K562 (cell line): ENCODE measurements around the gene DHPS. TPM values are rescaled to one million over a fixed set of nuclear protein-coding genes. Genes with fewer than 3 reads are reported as not detected.
A peak's percentile ranks its signal among the peaks of the same experiment; 100 is the strongest.

Experiments
- CHD2 ChIP-seq: IDR thresholded peaks from 2 replicates; pipeline ENCODE4 v1.6.1; 2011; ENCODE audit warnings: low read depth, low read length
- CTCFL ChIP-seq: IDR thresholded peaks from 2 replicates; pipeline ENCODE4 v1.6.1; 2011; ENCODE audit warnings: borderline replicate concordance, low read depth, mild to moderate bottlenecking, moderate library complexity, low read length; ENCODE audit not compliant: insufficient read depth, poor library complexity, severe bottlenecking
- NFYB ChIP-seq: IDR thresholded peaks from 2 replicates; pipeline ENCODE4 v1.6.1; 2011; ENCODE audit warnings: mild to moderate bottlenecking, moderate library complexity; ENCODE audit not compliant: insufficient read length; ENCODE audit errors: extremely low read depth
- PBX2 ChIP-seq, 2 experiments: IDR thresholded peaks in 1 of 2; conservative IDR thresholded peaks in 1 of 2; 2 replicates each; pipeline ENCODE4 v1.6.1; 2016; ENCODE audit warnings: low read depth in 2 of 2, mild to moderate bottlenecking in 1 of 2, missing compliant biosample characterization in 1 of 2, missing genetic modification characterization in 1 of 2, moderate library complexity in 1 of 2
- PKNOX1 ChIP-seq: fragments of 450-650 bp; IDR thresholded peaks from 2 replicates; pipeline ENCODE4 v1.6.1; 2016
- PRDM10 ChIP-seq: fragments of 450-650 bp; IDR thresholded peaks from 2 replicates; pipeline ENCODE4 v1.6.1; 2018; ENCODE audit not compliant: partially characterized antibody
- ZNF384 ChIP-seq: IDR thresholded peaks from 2 replicates; pipeline ENCODE4 v1.6.1; 2012; ENCODE audit warnings: low read depth, low read length, improper control_type of control experiment
- polyA plus RNA-seq, 8 experiments: library from polyadenylated mRNA; depleted of rRNA in 4 of 8; stranded (reverse) in 5 of 8; unstranded in 3 of 8; fragments of >200 nt; fragmentation: Nextera tagmentation in 2 of 8; fragmentation: Illumina TruSeq in 1 of 8; extraction: Ambion mirVana in 2 of 8; extraction: Trizol in 1 of 8; gene quantifications; 2 replicates each; pipeline versions ENCODE4 v1.2.1 to v1.2.3, GENCODE V29; 2011 to 2014; ENCODE audit warnings: inconsistent platforms in 1 of 8, missing spikeins in 1 of 8
- total RNA-seq, 7 experiments: library from RNA; depleted of rRNA in 6 of 7; stranded (reverse); fragments of >200 nt in 6 of 7; fragmentation: Illumina TruSeq in 2 of 7; extraction: Trizol in 2 of 7; gene quantifications; 2 replicates each; pipeline versions ENCODE4 v1.2.1 to v1.2.3, GENCODE V29; 2011 to 2021; ENCODE audit warnings: low replicate concordance in 1 of 7

The DHPS gene
- total and polyA plus RNA-seq, 9 of the 15 experiments (the other 6 are each of a cell fraction or from before 2014, with no cell fraction given) = 47.1 to 110 (median 79.9) TPM

GRCh38 chr19:12703046-12703445 lies 21.4 kb upstream of the DHPS start (continued):
- TF ChIP-seq PBX2 (CRISPR knock-in tag; IDR thresholded peaks at IDR 0.05; ENCODE audit: low read depth) (no peak), PBX2 (tag; conservative IDR thresholded peaks at IDR 0.05; ENCODE audit: low read depth) (0 out of 2 replicates have a peak, but pooled peaks have one; percentile 8), CHD2 (0 out of 2 replicates have a peak, but pooled peaks have one; percentile 43), PRDM10 (peak; percentile 91), PKNOX1 (peak; percentile 93), NFYB (peak; percentile 60), CTCFL (no peak), ZNF384 (peak; percentile 48; the same call in 1 of the 2 replicates)
